Measurements from ENCODE around the gene PSMB4. TPM values are rescaled to one million over a fixed set of nuclear protein-coding genes. Genes with fewer than 3 reads are reported as not detected.

Gene PSMB4
- total RNA-seq, 5 donors from 2014 or later (not counting 1 experiment from before 2014, with no cell fraction given), result 221 to 283 (median 232) TPM

DNA sequence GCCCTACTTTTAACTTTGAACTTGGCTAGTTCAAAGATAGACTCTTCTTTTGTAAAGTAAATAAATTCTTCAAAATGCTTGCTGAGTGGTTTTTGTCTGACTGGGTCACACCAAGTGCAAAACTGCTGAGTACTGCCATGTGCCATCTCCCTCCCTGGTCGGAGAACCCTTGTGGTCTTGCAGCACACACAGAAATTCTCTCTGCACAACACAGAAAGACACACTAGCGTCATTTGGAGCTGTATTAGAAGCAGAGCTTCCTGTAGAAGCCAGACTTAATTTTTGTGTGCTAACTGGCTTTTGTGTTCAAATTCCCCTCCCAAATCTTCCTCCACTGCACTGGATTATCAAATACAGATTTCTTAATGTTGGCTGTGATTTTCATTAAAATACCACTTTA is 2.5 kb downstream of the PSMB4 start:
- Mint-ChIP-seq H3K27ac (peak overlapping the region; percentile 13 to 61), H3K27me3 (no peaks in the 10 kb centered on the region), H3K4me3 (peak overlapping the region; percentile 29 to 100 (median 60)), H3K4me1 (peaks cover 28 to 32% (median 32%) of the 10 kb centered on the region in 3 donors), H3K36me3 (peaks cover 52% of the 10 kb centered on the region), H3K9me3 (no peaks in the 10 kb centered on the region)
- Histone ChIP-seq H3K4me3 (ENCODE audit: control insufficient read depth in 1 of 2, extremely low read depth in 1 of 2, low read length in 1 of 2) (no peak overlapping the region), H3K27ac (ENCODE audit: low read length) (no peak overlapping the region), H3K36me3 (ENCODE audit: control insufficient read depth in 2 of 2, extremely low read depth in 1 of 2, insufficient read depth in 1 of 2, low read length in 1 of 2) (peaks cover 9 to 56% of the 10 kb centered on the region in 2 donors), H3K27me3 (replicated peaks in 1 of 2; ENCODE audit: control insufficient read depth in 2 of 2, extremely low read depth in 1 of 2, insufficient read depth in 2 of 2, low read length in 1 of 2) (no peaks in the 10 kb centered on the region), H3K9me3 (no peaks in the 10 kb centered on the region), H3K4me1 (ENCODE audit: control insufficient read depth in 1 of 2, extremely low read depth in 1 of 2, insufficient read depth in 2 of 2, low read length in 2 of 2) (peaks cover 13 to 17% of the 10 kb centered on the region in 2 experiments)
- ATAC-seq (replicated peaks in 1 of 4), result no peak
- no CpG with 5 or more reads among the region's 2 CpGs for WGBS (ENCODE audit: insufficient coverage)
- ChIA-PET POLR2A (interaction anchor here in 1 of 2 donors (0.6 to 0.7 kb wide), 2 partner anchors 9 to 35 kb away, joined by 3 to 4 read pairs; no protein-coding TSS in a partner anchor), CTCF (interaction anchor here (0.9 to 1.3 kb wide), 2 partner anchors 61 to 101 kb away, joined by 3 to 4 read pairs; no protein-coding TSS in a partner anchor)
- no peak for DNase-seq

GRCh38 chr1:151402764-151403163 is 3.4 kb downstream of the PSMB4 start:
- Histone ChIP-seq H3K27ac (ENCODE audit: low read length) (no peak overlapping the region), H3K9me3 (no peaks in the 10 kb centered on the region), H3K36me3 (ENCODE audit: control insufficient read depth in 2 of 2, extremely low read depth in 1 of 2, insufficient read depth in 1 of 2, low read length in 1 of 2) (peaks cover 9 to 65% of the 10 kb centered on the region in 2 donors), H3K27me3 (replicated peaks in 1 of 2; ENCODE audit: control insufficient read depth in 2 of 2, extremely low read depth in 1 of 2, insufficient read depth in 2 of 2, low read length in 1 of 2) (no peaks in the 10 kb centered on the region), H3K4me1 (ENCODE audit: control insufficient read depth in 1 of 2, extremely low read depth in 1 of 2, insufficient read depth in 2 of 2, low read length in 2 of 2) (peaks cover 13 to 17% of the 10 kb centered on the region in 2 experiments), H3K4me3 (ENCODE audit: control insufficient read depth in 1 of 2, extremely low read depth in 1 of 2, low read length in 1 of 2) (no peak overlapping the region)
- 83% methylated on average over 1 of the region's 2 CpGs for WGBS (ENCODE audit: insufficient coverage)
- ATAC-seq (replicated peaks in 1 of 4) (no peak), DNase-seq (no peak)
- H3K4me1 Mint-ChIP-seq, result peaks cover 28 to 32% (median 32%) of the 10 kb centered on the region in 3 donors
- POLR2A ChIA-PET, result interaction anchor here (0.5 to 0.6 kb wide), 3 partner anchors 10 to 209 kb away, joined by 3 to 5 read pairs (median 5); no protein-coding TSS in a partner anchor
- H3K27me3 Mint-ChIP-seq, result no peaks in the 10 kb centered on the region
- peaks cover 57% of the 10 kb centered on the region for H3K36me3 Mint-ChIP-seq
- no peaks in the 10 kb centered on the region for H3K9me3 Mint-ChIP-seq
- H3K27ac Mint-ChIP-seq, result peak overlapping the region in 1 of 2 donors; percentile 39
- no peak overlapping the region for H3K4me3 Mint-ChIP-seq
- CTCF ChIA-PET, result interaction anchor here (0.9 to 1.3 kb wide), 2 partner anchors 62 to 102 kb away, joined by 3 to 4 read pairs; no protein-coding TSS in a partner anchor

GRCh38 chr1:151403612-151404011 is 4.2 kb downstream of the PSMB4 start:
- H3K4me1 ChIP-seq (ENCODE audit: control insufficient read depth in 1 of 2, extremely low read depth in 1 of 2, insufficient read depth in 2 of 2, low read length in 2 of 2), result peaks cover 12 to 14% of the 10 kb centered on the region in 2 experiments
- ChIA-PET POLR2A (interaction anchor here in 1 of 2 donors (0.6 kb wide), 1 partner anchor 89 kb away, joined by 3 read pairs; no protein-coding TSS in a partner anchor), CTCF (no interaction called here)
- Mint-ChIP-seq H3K4me1 (peaks cover 27 to 32% (median 28%) of the 10 kb centered on the region in 3 donors), H3K9me3 (no peaks in the 10 kb centered on the region), H3K4me3 (no peak overlapping the region), H3K27ac (peak overlapping the region; percentile 26 to 69), H3K27me3 (no peaks in the 10 kb centered on the region), H3K36me3 (peaks cover 59% of the 10 kb centered on the region)
- no peaks in the 10 kb centered on the region for H3K27me3 ChIP-seq (replicated peaks in 1 of 2; ENCODE audit: control insufficient read depth in 2 of 2, extremely low read depth in 1 of 2, insufficient read depth in 2 of 2, low read length in 1 of 2)
- ATAC-seq (replicated peaks in 1 of 4) (no peak), DNase-seq (no peak)
- H3K9me3 ChIP-seq, result no peaks in the 10 kb centered on the region
- no peak overlapping the region for H3K27ac ChIP-seq (ENCODE audit: low read length)
- H3K36me3 ChIP-seq (ENCODE audit: control insufficient read depth in 2 of 2, extremely low read depth in 1 of 2, insufficient read depth in 1 of 2, low read length in 1 of 2), result peaks cover 14 to 74% of the 10 kb centered on the region in 2 donors
- no CpG with 5 or more reads among the region's 3 CpGs for WGBS (ENCODE audit: insufficient coverage)
- H3K4me3 ChIP-seq (ENCODE audit: control insufficient read depth in 1 of 2, extremely low read depth in 1 of 2, low read length in 1 of 2), result no peak overlapping the region

- Histone ChIP-seq H3K4me3 (ENCODE audit: control insufficient read depth in 1 of 2, extremely low read depth in 1 of 2, low read length in 1 of 2) (no peak overlapping the region), H3K4me1 (ENCODE audit: control insufficient read depth in 1 of 2, extremely low read depth in 1 of 2, insufficient read depth in 2 of 2, low read length in 2 of 2) (peaks cover 5 to 6% of the 10 kb centered on the region in 2 experiments), H3K27ac (ENCODE audit: low read length) (no peak overlapping the region), H3K27me3 (replicated peaks in 1 of 2; ENCODE audit: control insufficient read depth in 2 of 2, extremely low read depth in 1 of 2, insufficient read depth in 2 of 2, low read length in 1 of 2) (no peaks in the 10 kb centered on the region), H3K9me3 (no peaks in the 10 kb centered on the region), H3K36me3 (ENCODE audit: control insufficient read depth in 2 of 2, extremely low read depth in 1 of 2, insufficient read depth in 1 of 2, low read length in 1 of 2) (peaks cover 20 to 90% of the 10 kb centered on the region in 2 donors)
- peaks cover 16 to 17% (median 17%) of the 10 kb centered on the region in 3 donors for H3K4me1 Mint-ChIP-seq
- H3K27me3 Mint-ChIP-seq, result no peaks in the 10 kb centered on the region
- DNase-seq (no peak), ATAC-seq (replicated peaks in 1 of 4) (peak in 1 of 4 experiments; percentile 24)
- ChIA-PET CTCF (no interaction called here), POLR2A (no interaction called here)
- WGBS (ENCODE audit: insufficient coverage), result 96% methylated on average over 10 of the region's 13 CpGs
- H3K36me3 Mint-ChIP-seq, result peaks cover 64% of the 10 kb centered on the region
- H3K4me3 Mint-ChIP-seq, result no peak overlapping the region
- H3K9me3 Mint-ChIP-seq, result no peaks in the 10 kb centered on the region
- H3K27ac Mint-ChIP-seq, result peak overlapping the region in 1 of 2 donors; percentile 41
Measured at GRCh38 chr1:151405187-151405951, 6.0 kb downstream of the PSMB4 start.

DNA sequence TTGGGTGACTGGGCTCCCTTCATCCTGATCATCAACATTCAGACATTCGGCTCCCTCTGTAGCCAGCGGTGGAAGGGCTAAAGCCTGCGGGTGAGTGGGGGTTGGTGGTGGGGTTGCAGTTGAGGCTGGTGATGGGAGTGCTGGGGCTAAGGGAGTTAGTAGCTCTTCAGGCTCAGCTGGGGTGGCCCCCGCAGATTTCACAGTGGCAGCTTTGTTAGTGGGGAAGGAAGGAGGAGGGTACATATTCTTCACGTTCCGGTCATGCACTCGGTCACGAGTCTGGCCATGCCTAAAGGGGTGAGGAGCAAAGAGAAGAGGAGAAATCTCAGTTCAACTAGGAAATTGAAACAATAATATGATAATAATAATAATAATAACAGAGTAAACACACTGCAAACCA is 6.8 kb downstream of the PSMB4 start:
- CTCF ChIA-PET, result no interaction called here
- Histone ChIP-seq H3K4me1 (ENCODE audit: control insufficient read depth in 1 of 2, extremely low read depth in 1 of 2, insufficient read depth in 2 of 2, low read length in 2 of 2) (no peaks in the 10 kb centered on the region), H3K27me3 (replicated peaks in 1 of 2; ENCODE audit: control insufficient read depth in 2 of 2, extremely low read depth in 1 of 2, insufficient read depth in 2 of 2, low read length in 1 of 2) (no peaks in the 10 kb centered on the region), H3K9me3 (no peaks in the 10 kb centered on the region), H3K4me3 (ENCODE audit: control insufficient read depth in 1 of 2, extremely low read depth in 1 of 2, low read length in 1 of 2) (no peak overlapping the region), H3K27ac (ENCODE audit: low read length) (no peak overlapping the region), H3K36me3 (ENCODE audit: control insufficient read depth in 2 of 2, extremely low read depth in 1 of 2, insufficient read depth in 1 of 2, low read length in 1 of 2) (peaks cover 13 to 90% of the 10 kb centered on the region in 2 donors)
- Mint-ChIP-seq H3K4me3 (no peak overlapping the region), H3K27me3 (no peaks in the 10 kb centered on the region), H3K9me3 (no peaks in the 10 kb centered on the region), H3K4me1 (peaks cover 8 to 9% (median 9%) of the 10 kb centered on the region in 3 donors), H3K27ac (peak overlapping the region; percentile 33 to 62), H3K36me3 (peaks cover 65% of the 10 kb centered on the region)
- WGBS (ENCODE audit: insufficient coverage), result 100% methylated on average over 1 of the region's 8 CpGs
- ATAC-seq (replicated peaks in 1 of 4), result no peak
- DNase-seq, result no peak
- POLR2A ChIA-PET, result no interaction called here

- no peak for ATAC-seq (replicated peaks in 1 of 4)
- WGBS (ENCODE audit: insufficient coverage), result no CpG with 5 or more reads among the region's 3 CpGs
- Histone ChIP-seq H3K27me3 (replicated peaks in 1 of 2; ENCODE audit: control insufficient read depth in 2 of 2, extremely low read depth in 1 of 2, insufficient read depth in 2 of 2, low read length in 1 of 2) (no peaks in the 10 kb centered on the region), H3K4me1 (ENCODE audit: control insufficient read depth in 1 of 2, extremely low read depth in 1 of 2, insufficient read depth in 2 of 2, low read length in 2 of 2) (no peaks in the 10 kb centered on the region), H3K4me3 (ENCODE audit: control insufficient read depth in 1 of 2, extremely low read depth in 1 of 2, low read length in 1 of 2) (no peak overlapping the region), H3K27ac (ENCODE audit: low read length) (no peak overlapping the region), H3K36me3 (ENCODE audit: control insufficient read depth in 2 of 2, extremely low read depth in 1 of 2, insufficient read depth in 1 of 2, low read length in 1 of 2) (peaks cover 11 to 90% of the 10 kb centered on the region in 2 donors), H3K9me3 (no peaks in the 10 kb centered on the region)
- no peaks in the 10 kb centered on the region for H3K27me3 Mint-ChIP-seq
- H3K27ac Mint-ChIP-seq, result no peak overlapping the region
- CTCF ChIA-PET, result no interaction called here
- POLR2A ChIA-PET, result interaction anchor here in 1 of 2 donors (0.7 kb wide), 1 partner anchor 41 kb away, joined by 3 read pairs; no protein-coding TSS in a partner anchor
- no peak overlapping the region for H3K4me3 Mint-ChIP-seq
- H3K9me3 Mint-ChIP-seq, result no peaks in the 10 kb centered on the region
- peaks cover 0 to 3% (median 0%) of the 10 kb centered on the region in 3 donors for H3K4me1 Mint-ChIP-seq
- H3K36me3 Mint-ChIP-seq, result peaks cover 62% of the 10 kb centered on the region
- no peak for DNase-seq
Measured at GRCh38 chr1:151407304-151407703, 7.9 kb downstream of the PSMB4 start.
